ENCODE measurements around the gene VWA8. TPM values are rescaled to one million over a fixed set of nuclear protein-coding genes. Genes with fewer than 3 reads are reported as not detected.

The VWA8 gene
- total and polyA plus RNA-seq, 4 donors, result 7.1 to 50.3 (median 12.4) TPM

GRCh38 chr13:41675306-41675705 lies 285.6 kb downstream of the VWA8 start:
- Histone ChIP-seq H3K36me3 (ENCODE audit: control insufficient read depth in 4 of 4, insufficient read depth in 3 of 4, low read depth in 1 of 4, low read length in 3 of 4) (peaks cover 0 to 3% (median 2%) of the 10 kb centered on the region in 4 donors), H3K27ac (ENCODE audit: low read depth in 1 of 2, low read length in 2 of 2) (no peak overlapping the region), H3K9ac (ENCODE audit: low read depth in 1 of 2, low read length in 2 of 2) (no peak overlapping the region), H3K4me1 (ENCODE audit: control insufficient read depth in 4 of 4, insufficient read depth in 4 of 4, low read length in 3 of 4) (no peaks in the 10 kb centered on the region), H3K27me3 (ENCODE audit: control insufficient read depth in 4 of 4, insufficient read depth in 4 of 4, low read length in 3 of 4) (no peaks in the 10 kb centered on the region), H3K4me3 (ENCODE audit: low read depth in 1 of 3, low read length in 3 of 3) (no peak overlapping the region), H3K9me3 (ENCODE audit: control insufficient read depth in 4 of 4, low read length in 3 of 4) (no peaks in the 10 kb centered on the region)
- TF ChIP-seq GABPA (IDR thresholded peaks at IDR 0.05 in 1 of 2, conservative IDR thresholded peaks at IDR 0.05 in 1 of 2) (no peak), MAX (IDR thresholded peaks at IDR 0.05) (no peak), SP1 (IDR thresholded peaks at IDR 0.05) (no peak), ATF3 (IDR thresholded peaks at IDR 0.05) (no peak), RXRA (IDR thresholded peaks at IDR 0.05) (no peak), TAF1 (conservative IDR thresholded peaks at IDR 0.05) (no peak), ZBTB33 (IDR thresholded peaks at IDR 0.05) (no peak)
- WGBS, result 95% methylated on average over 3 of the region's 3 CpGs
- DNase-seq (ENCODE audit: low spot score), result no peak

GRCh38 chr13:41674246-41674645 lies 286.7 kb downstream of the VWA8 start:
- Histone ChIP-seq H3K9me3 (ENCODE audit: control insufficient read depth in 4 of 4, low read length in 3 of 4) (no peaks in the 10 kb centered on the region), H3K27me3 (ENCODE audit: control insufficient read depth in 4 of 4, insufficient read depth in 4 of 4, low read length in 3 of 4) (no peaks in the 10 kb centered on the region), H3K36me3 (ENCODE audit: control insufficient read depth in 4 of 4, insufficient read depth in 3 of 4, low read depth in 1 of 4, low read length in 3 of 4) (peaks cover 0 to 4% (median 2%) of the 10 kb centered on the region in 4 donors), H3K9ac (ENCODE audit: low read depth in 1 of 2, low read length in 2 of 2) (no peak overlapping the region), H3K4me3 (ENCODE audit: low read depth in 1 of 3, low read length in 3 of 3) (no peak overlapping the region), H3K27ac (ENCODE audit: low read depth in 1 of 2, low read length in 2 of 2) (no peak overlapping the region), H3K4me1 (ENCODE audit: control insufficient read depth in 4 of 4, insufficient read depth in 4 of 4, low read length in 3 of 4) (peaks cover 0 to 3% (median 0%) of the 10 kb centered on the region in 4 donors)
- 47% methylated on average over 2 of the region's 2 CpGs for WGBS
- no peak for DNase-seq (ENCODE audit: low spot score)
- TF ChIP-seq GABPA (IDR thresholded peaks at IDR 0.05 in 1 of 2, conservative IDR thresholded peaks at IDR 0.05 in 1 of 2) (no peak), FOXA1 (IDR thresholded peaks at IDR 0.05) (no peak), CTCF (IDR thresholded peaks at IDR 0.05; ENCODE audit: low read depth, low read length, missing input control) (no peak), NR2F2 (IDR thresholded peaks at IDR 0.05) (no peak), FOXA2 (IDR thresholded peaks at IDR 0.05) (no peak), YY1 (IDR thresholded peaks at IDR 0.05) (no peak), HNF4A (conservative IDR thresholded peaks at IDR 0.05) (no peak), SP1 (IDR thresholded peaks at IDR 0.05) (no peak), TAF1 (conservative IDR thresholded peaks at IDR 0.05) (no peak), MAX (IDR thresholded peaks at IDR 0.05) (no peak), HNF4G (IDR thresholded peaks at IDR 0.05) (no peak), RXRA (IDR thresholded peaks at IDR 0.05) (no peak), JUND (IDR thresholded peaks at IDR 0.05) (no peak), ATF3 (IDR thresholded peaks at IDR 0.05) (no peak), RAD21 (IDR thresholded peaks at IDR 0.05) (no peak), ZBTB33 (IDR thresholded peaks at IDR 0.05) (no peak), REST (IDR thresholded peaks at IDR 0.05) (no peak), EGR1 (IDR thresholded peaks at IDR 0.05; ENCODE audit: low read depth in 2 of 2) (no peak)
